Lower leg skin (tissue), 4 donors: ENCODE measurements around the gene ATP6V1G2. TPM values are rescaled to one million over a fixed set of nuclear protein-coding genes. Genes with fewer than 3 reads are reported as not detected.
"Not testable (repeated sequence)": the region's sequence is repeated elsewhere in the genome, so short reads cannot be mapped to it uniquely, and the experiment has no call there.

ENCODE experiments used
- DNase-seq, 2 donors: peaks; one replicate each; pipeline ENCODE4 v3.0.0-alpha.2; 2019; ENCODE audit warnings: low spot score in 2 of 2
- H3K4me3 ChIP-seq: fragments of 200-600 bp; sonication (generic); 2 replicates; pipeline ENCODE4 v1.5.1; 2017; ENCODE audit warnings: mild to moderate bottlenecking, low read depth; ENCODE audit not compliant: poor library complexity, severe bottlenecking
- CTCF ChIP-seq, 3 donors: fragments of 450-650 bp; IDR thresholded peaks; one replicate each; pipeline ENCODE4 v1.5.1; 2016; ENCODE audit warnings: antibody characterized with exemption in 3 of 3, mild to moderate bottlenecking in 3 of 3, moderate library complexity in 2 of 3
- POLR2A ChIP-seq, 2 donors: fragments of 450-650 bp; IDR thresholded peaks; one replicate each; pipeline ENCODE4 v1.6.1; 2016 to 2017; ENCODE audit warnings: antibody characterized with exemption in 2 of 2, mild to moderate bottlenecking in 1 of 2, moderate library complexity in 1 of 2
- WGBS, 2 donors: methylation state at CpG; one replicate each; pipeline ENCODE4 v1.1.5; 2018; 5-methylcytosine and 5-hydroxymethylcytosine counted together
- intact Hi-C: fragments of 100-400 bp; cut with DNase I; formaldehyde crosslinking; loops from one replicate; pipeline ENCODE4 v1.15.0; 2023; ENCODE audit warnings: low total_unique reads
- total RNA-seq, 4 donors: library from RNA; depleted of rRNA; stranded (reverse); fragments of >200 nt; gene quantifications; one replicate each; pipeline ENCODE4 v1.1.0, GENCODE V29; 2016

ATP6V1G2 gene
- 1 to 10 TPM in 1 of 4 donors, under 1 TPM in 1, not detected in 2; 0.46 to 1.3 TPM for total RNA-seq

- no peak within 1 kb of the TSS for H3K4me3 ChIP-seq
- intact Hi-C loops, result loop anchor here (5.0 kb wide), 1 partner anchor 51 kb away; no protein-coding TSS in a partner anchor
- 7 to 8% methylated on average over 11 of the region's 11 CpGs for WGBS, 2 donors
- TF ChIP-seq POLR2A (IDR thresholded peaks at IDR 0.05) (no peak), CTCF (IDR thresholded peaks at IDR 0.05) (peak in 1 of 3 donors; percentile 97)
- peak; percentile 90 to 98 for DNase-seq
Observed at GRCh38 chr6:31546339-31546957, at the start of gene ATP6V1G2. ATP6V1G2 (minus strand) TSS chr6:31546608; CDS start chr6:31546559, 49 bp downstream.

GRCh38 chr6:31592396-31592771, 46.0 kb upstream of the ATP6V1G2 start:
- TF ChIP-seq CTCF (IDR thresholded peaks at IDR 0.05) (no peak), POLR2A (IDR thresholded peaks at IDR 0.05) (no peak)
- DNase-seq, result no peak
- intact Hi-C loops, result no loop called here
- 86 to 91% methylated on average over 7 of the region's 7 CpGs for WGBS, 2 donors
- H3K4me3 ChIP-seq, result no peak overlapping the region

- 82 to 93% methylated on average over 5 of the region's 5 CpGs for WGBS, 2 donors
- intact Hi-C loops, H3K4me3 ChIP-seq, DNase-seq: not testable (repeated sequence)
Observed at GRCh38 chr6:31590691-31591090, 44.3 kb upstream of the ATP6V1G2 start.

GRCh38 chr6:31588871-31589650, 42.7 kb upstream of the ATP6V1G2 start:
- TF ChIP-seq POLR2A (IDR thresholded peaks at IDR 0.05) (no peak), CTCF (IDR thresholded peaks at IDR 0.05) (no peak)
- intact Hi-C loops, result no loop called here
- DNase-seq, result no peak
- H3K4me3 ChIP-seq, result no peak overlapping the region
- 47 to 52% methylated on average over 9 of the region's 9 CpGs for WGBS, 2 donors

GRCh38 chr6:31587791-31588777, 41.7 kb upstream of the ATP6V1G2 start:
- H3K4me3 ChIP-seq, result no peak overlapping the region
- intact Hi-C loops, result no loop called here
- TF ChIP-seq CTCF (IDR thresholded peaks at IDR 0.05) (no peak), POLR2A (IDR thresholded peaks at IDR 0.05) (no peak)
- DNase-seq, result no peak
- WGBS, 2 donors, result 66 to 74% methylated on average over 12 of the region's 12 CpGs
